ENCODE results near the gene APOD. TPM values are rescaled to one million over a fixed set of nuclear protein-coding genes. Genes with fewer than 3 reads are reported as not detected.

The APOD gene
- total and polyA plus RNA-seq, 9 of the 15 experiments (the other 6 are each of a cell fraction or from before 2014, with no cell fraction given): 0.18 to 0.50 (median 0.35) TPM; not detected in 1

GRCh38 chr3:195543500-195544229, 40.1 kb downstream of the APOD start:
- CTCF ChIA-PET (ENCODE audit: low intra/inter-chr PET ratio): no interaction called here
- peak overlapping the region; percentile 49; the same call in 2 of the 3 replicates for H3K27ac ChIP-seq (ENCODE audit: extremely low read depth, low read depth, low read length)
- DNase-seq (ENCODE audit: extremely low read depth in 1 of 4, low spot score in 3 of 4) (peak; percentile 19 to 39 (median 34)), ATAC-seq (peak; percentile 26), FAIRE-seq (no peak)
- POLR2A ChIA-PET: interaction anchor here (0.7 to 3.0 kb wide), 14 partner anchors 9 to 871 kb away, joined by 3 to 22 read pairs (median 3); no protein-coding TSS in a partner anchor
- BruUV-seq (replicated peaks): TSS peak; percentile 85
- H3K79me2 ChIP-seq (ENCODE audit: control insufficient read depth, insufficient read depth, low read length): peaks cover 45% of the 10 kb centered on the region
- peak overlapping the region; percentile 64 to 97 for H3K9ac ChIP-seq (ENCODE audit: insufficient read depth in 1 of 2, low read depth in 2 of 2, low read length in 2 of 2)
- H2AFZ ChIP-seq (ENCODE audit: low read depth, low read length): peak overlapping the region; percentile 99
- H3K9me1 ChIP-seq (ENCODE audit: control insufficient read depth, insufficient read depth, low read length): peaks cover 4% of the 10 kb centered on the region
- H3K4me2 ChIP-seq (ENCODE audit: insufficient read depth, low read length): peak overlapping the region; percentile 95
- H3K4me3 ChIP-seq: peak overlapping the region; percentile 62
- intact Hi-C loops (cut with micrococcal nuclease): loop anchor here (5.0 to 10.0 kb wide), 2 partner anchors 171 to 271 kb away; partner anchors contain the start of gene XXYLT1
- no peaks in the 10 kb centered on the region for H3K9me3 ChIP-seq (replicated peaks; ENCODE audit: control insufficient read depth, insufficient read depth, low read depth, low read length)
- peaks cover 17 to 30% of the 10 kb centered on the region in 2 experiments for H3K4me1 ChIP-seq (replicated peaks in 1 of 2; ENCODE audit: control insufficient read depth in 2 of 2, insufficient read depth in 2 of 2, low read length in 2 of 2)
- no peaks in the 10 kb centered on the region for H3K36me3 ChIP-seq (ENCODE audit: control insufficient read depth, insufficient read depth, low read length)
- no peaks in the 10 kb centered on the region for H3K27me3 ChIP-seq (ENCODE audit: control insufficient read depth in 2 of 2, insufficient read depth in 2 of 2, low read length in 2 of 2)
- in situ Hi-C loops (cut with MboI): no loop called here
- 10% methylated on average over 37 of the region's 38 CpGs for WGBS (ENCODE audit: insufficient coverage, low coverage, missing lambda C conversion rate)
- H4K20me1 ChIP-seq (replicated peaks; ENCODE audit: control insufficient read depth, insufficient read depth, low read length): peaks cover 13% of the 10 kb centered on the region; the same call in 1 of the 2 replicates
- TF ChIP-seq, protein P1, sequence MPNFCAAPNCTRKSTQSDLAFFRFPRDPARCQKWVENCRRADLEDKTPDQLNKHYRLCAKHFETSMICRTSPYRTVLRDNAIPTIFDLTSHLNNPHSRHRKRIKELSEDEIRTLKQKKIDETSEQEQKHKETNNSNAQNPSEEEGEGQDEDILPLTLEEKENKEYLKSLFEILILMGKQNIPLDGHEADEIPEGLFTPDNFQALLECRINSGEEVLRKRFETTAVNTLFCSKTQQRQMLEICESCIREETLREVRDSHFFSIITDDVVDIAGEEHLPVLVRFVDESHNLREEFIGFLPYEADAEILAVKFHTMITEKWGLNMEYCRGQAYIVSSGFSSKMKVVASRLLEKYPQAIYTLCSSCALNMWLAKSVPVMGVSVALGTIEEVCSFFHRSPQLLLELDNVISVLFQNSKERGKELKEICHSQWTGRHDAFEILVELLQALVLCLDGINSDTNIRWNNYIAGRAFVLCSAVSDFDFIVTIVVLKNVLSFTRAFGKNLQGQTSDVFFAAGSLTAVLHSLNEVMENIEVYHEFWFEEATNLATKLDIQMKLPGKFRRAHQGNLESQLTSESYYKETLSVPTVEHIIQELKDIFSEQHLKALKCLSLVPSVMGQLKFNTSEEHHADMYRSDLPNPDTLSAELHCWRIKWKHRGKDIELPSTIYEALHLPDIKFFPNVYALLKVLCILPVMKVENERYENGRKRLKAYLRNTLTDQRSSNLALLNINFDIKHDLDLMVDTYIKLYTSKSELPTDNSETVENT (CRISPR knock-in tag; IDR thresholded peaks at IDR 0.05): no peak
- TF ChIP-seq FOXA3 (CRISPR knock-in tag; conservative IDR thresholded peaks at IDR 0.05 in 1 of 2, IDR thresholded peaks at IDR 0.05 in 1 of 2) (peak in 1 of 2 experiments; percentile 56; a peak in 2 of 4 replicates), RCOR1 (IDR thresholded peaks at IDR 0.05; ENCODE audit: borderline replicate concordance in 1 of 2, low read depth in 2 of 2, low read length in 2 of 2) (no peak), TBL1XR1 (IDR thresholded peaks at IDR 0.05; ENCODE audit: low read length in 2 of 2) (no peak), ETV1 (tag; conservative IDR thresholded peaks at IDR 0.05; ENCODE audit: low read depth) (no peak), KLF10 (CRISPR knock-in tag; IDR thresholded peaks at IDR 0.05) (no peak), ZNF121 (CRISPR knock-in tag; conservative IDR thresholded peaks at IDR 0.05) (no peak), ZNF449 (CRISPR knock-in tag; IDR thresholded peaks at IDR 0.05) (no peak), HMG20A (CRISPR knock-in tag; conservative IDR thresholded peaks at IDR 0.05) (no peak), SMARCE1 (IDR thresholded peaks at IDR 0.05) (no peak), FOXK1 (CRISPR knock-in tag; IDR thresholded peaks at IDR 0.05; ENCODE audit: borderline replicate concordance) (0 out of 2 replicates have a peak, but pooled peaks have one; percentile 47), PHF8 (IDR thresholded peaks at IDR 0.05; ENCODE audit: borderline replicate concordance, low read length) (peak; percentile 8; the same call in 1 of the 2 replicates), MCM3 (IDR thresholded peaks at IDR 0.05) (no peak)
- TF ChIP-seq, protein P2, sequence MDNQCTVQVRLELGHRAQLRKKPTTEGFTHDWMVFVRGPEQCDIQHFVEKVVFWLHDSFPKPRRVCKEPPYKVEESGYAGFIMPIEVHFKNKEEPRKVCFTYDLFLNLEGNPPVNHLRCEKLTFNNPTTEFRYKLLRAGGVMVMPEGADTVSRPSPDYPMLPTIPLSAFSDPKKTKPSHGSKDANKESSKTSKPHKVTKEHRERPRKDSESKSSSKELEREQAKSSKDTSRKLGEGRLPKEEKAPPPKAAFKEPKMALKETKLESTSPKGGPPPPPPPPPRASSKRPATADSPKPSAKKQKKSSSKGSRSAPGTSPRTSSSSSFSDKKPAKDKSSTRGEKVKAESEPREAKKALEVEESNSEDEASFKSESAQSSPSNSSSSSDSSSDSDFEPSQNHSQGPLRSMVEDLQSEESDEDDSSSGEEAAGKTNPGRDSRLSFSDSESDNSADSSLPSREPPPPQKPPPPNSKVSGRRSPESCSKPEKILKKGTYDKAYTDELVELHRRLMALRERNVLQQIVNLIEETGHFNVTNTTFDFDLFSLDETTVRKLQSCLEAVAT (IDR thresholded peaks at IDR 0.05): no peak
- TF ChIP-seq, protein P3, sequence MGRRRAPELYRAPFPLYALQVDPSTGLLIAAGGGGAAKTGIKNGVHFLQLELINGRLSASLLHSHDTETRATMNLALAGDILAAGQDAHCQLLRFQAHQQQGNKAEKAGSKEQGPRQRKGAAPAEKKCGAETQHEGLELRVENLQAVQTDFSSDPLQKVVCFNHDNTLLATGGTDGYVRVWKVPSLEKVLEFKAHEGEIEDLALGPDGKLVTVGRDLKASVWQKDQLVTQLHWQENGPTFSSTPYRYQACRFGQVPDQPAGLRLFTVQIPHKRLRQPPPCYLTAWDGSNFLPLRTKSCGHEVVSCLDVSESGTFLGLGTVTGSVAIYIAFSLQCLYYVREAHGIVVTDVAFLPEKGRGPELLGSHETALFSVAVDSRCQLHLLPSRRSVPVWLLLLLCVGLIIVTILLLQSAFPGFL (CRISPR knock-in tag; IDR thresholded peaks at IDR 0.05): 0 out of 2 replicates have a peak, but pooled peaks have one; percentile 58
